Heart left ventricle (tissue), 16 donors: ENCODE data around the gene SNX25. TPM values are rescaled to one million over a fixed set of nuclear protein-coding genes. Genes with fewer than 3 reads are reported as not detected.

Experiments used
- ATAC-seq, 4 donors: fragments of 200-7000 bp; cut with Tn5 transposase; one replicate each; pipeline ENCODE4 v1.9.1; 2020 to 2022; ENCODE audit warnings: moderate library complexity in 4 of 4, mild to moderate bottlenecking in 3 of 4, moderate number of reproducible peaks in 1 of 4
- DNase-seq, 5 donors: peaks; one replicate each; pipeline ENCODE4 v3.0.0-alpha.2; 2020
- H3K27ac ChIP-seq, 12 donors: fragments of 200-600 bp; sonication (generic) in 4 of 12; one replicate each; pipeline versions ENCODE4 v1.5.0 to v1.8.0; 2016 to 2022; ENCODE audit warnings: mild to moderate bottlenecking in 2 of 12
- H3K27me3 ChIP-seq, 9 donors: fragments of 200-600 bp; sonication (generic) in 2 of 9; one replicate each; pipeline versions ENCODE4 v1.5.1 to v1.8.0; 2016 to 2022; ENCODE audit warnings: mild to moderate bottlenecking in 3 of 9
- H3K36me3 ChIP-seq, 9 donors: fragments of 200-600 bp; sonication (generic) in 2 of 9; one replicate each; pipeline versions ENCODE4 v1.5.0 to v1.8.0; 2018 to 2022; ENCODE audit warnings: mild to moderate bottlenecking in 2 of 9
- H3K4me1 ChIP-seq, 12 donors: fragments of 200-600 bp; sonication (generic) in 4 of 12; one replicate each; pipeline versions ENCODE4 v1.5.0 to v1.8.0; 2016 to 2022; ENCODE audit warnings: mild to moderate bottlenecking in 3 of 12
- H3K4me3 ChIP-seq, 12 donors: fragments of 200-600 bp; sonication (generic) in 4 of 12; one replicate each; pipeline versions ENCODE4 v1.5.0 to v1.8.0; 2017 to 2022; ENCODE audit warnings: mild to moderate bottlenecking in 9 of 12, moderate library complexity in 4 of 12
- H3K9me3 ChIP-seq, 12 donors: fragments of 200-600 bp; sonication (generic) in 4 of 12; one replicate each; pipeline versions ENCODE4 v1.5.0 to v1.8.0; 2016 to 2022; ENCODE audit warnings: mild to moderate bottlenecking in 1 of 12
- POLR2A ChIP-seq, 2 donors: fragments of 450-650 bp; IDR thresholded peaks; one replicate each; pipeline ENCODE4 v1.6.1; 2017; ENCODE audit warnings: antibody characterized with exemption in 2 of 2, mild to moderate bottlenecking in 2 of 2, moderate library complexity in 2 of 2
- whole genome bisulfite sequencing, 4 donors: extraction: QIAGEN DNeasy Blood & Tissue Kit in 2 of 4; methylation state at CpG; one replicate each; pipeline versions ENCODE4 v1.1.5 to v1.1.7; 2013 to 2018; 5-methylcytosine and 5-hydroxymethylcytosine counted together
- intact Hi-C, 10 donors: fragments of 100-400 bp; cut with DNase I; formaldehyde crosslinking; loops; one replicate each; pipeline versions ENCODE4 v1.11.1 to v1.14.2; 2022
- polyA plus RNA-seq, 2 donors: library from polyadenylated mRNA; stranded (reverse); fragments of 200-250 nt; gene quantifications; one replicate each; pipeline ENCODE4 v1.2.3, GENCODE V29; 2013
- total RNA-seq, 9 donors: library from RNA; depleted of rRNA in 2 of 9; stranded (reverse); fragments of >200 nt in 2 of 9; fragmentation: NEBNext Ultra II Directional in 3 of 9; extraction: Animal tissue kit (Norgen Biotek cat#: 25700) in 3 of 9; gene quantifications; one replicate each; pipeline versions ENCODE4 v1.1.0 to v1.2.4, GENCODE V29; 2016 to 2023
- TF ChIP-seq, protein P1 (sequence below), 12 donors: fragments of 200-600 bp; sonication (generic) in 4 of 12; IDR thresholded peaks; one replicate each; pipeline versions ENCODE4 v1.5.0 to v1.8.0; 2018 to 2022; ENCODE audit warnings: antibody characterized with exemption in 12 of 12, mild to moderate bottlenecking in 5 of 12
- donor health status: ischemic (EF 13 %, LVEDD 7.1; RV severe dilation, severe dysfunction).
- donor health status: healthy with polysubstance abuse.
- donor health status: DM: no; HTN: yes; CAD: no.
- donor health status: DM: no; HTN: no; CAD: no.
- donor health status: ischemic (EF 25% LVEDD 6.9; RV normal size, moderate dysfunction).
- donor health status: ischemic (EF 25% LVEDD 5.7; RV mildly dilated, moderate dysfunction).
- donor health status: healthy.
- donor health status: DM: yes; HTN: yes; CAD: no.
- donor health status: ischemic (EF 35%, LVEDD 5.7; RV mildly dilated, moderate dysfunction).
- donor health status: nonischemic (EF 11% LVEDD 7.7; RV severe dilation, severe dysfunction).
- donor health status: DM: yes; HTN: yes; CAD: no.
- donor health status: PGD.
- donor health status: ischemic (EF 29% LVEDD 5.4; RV normal size, mild dysfunction).
- donor health status: nonischemic (EF 23%, LVEDD 6.1; RV moderate dilation, normal function).

The SNX25 gene
- total and polyA plus RNA-seq, 11 donors, result 3.1 to 12.4 (median 10.1) TPM

DNA sequence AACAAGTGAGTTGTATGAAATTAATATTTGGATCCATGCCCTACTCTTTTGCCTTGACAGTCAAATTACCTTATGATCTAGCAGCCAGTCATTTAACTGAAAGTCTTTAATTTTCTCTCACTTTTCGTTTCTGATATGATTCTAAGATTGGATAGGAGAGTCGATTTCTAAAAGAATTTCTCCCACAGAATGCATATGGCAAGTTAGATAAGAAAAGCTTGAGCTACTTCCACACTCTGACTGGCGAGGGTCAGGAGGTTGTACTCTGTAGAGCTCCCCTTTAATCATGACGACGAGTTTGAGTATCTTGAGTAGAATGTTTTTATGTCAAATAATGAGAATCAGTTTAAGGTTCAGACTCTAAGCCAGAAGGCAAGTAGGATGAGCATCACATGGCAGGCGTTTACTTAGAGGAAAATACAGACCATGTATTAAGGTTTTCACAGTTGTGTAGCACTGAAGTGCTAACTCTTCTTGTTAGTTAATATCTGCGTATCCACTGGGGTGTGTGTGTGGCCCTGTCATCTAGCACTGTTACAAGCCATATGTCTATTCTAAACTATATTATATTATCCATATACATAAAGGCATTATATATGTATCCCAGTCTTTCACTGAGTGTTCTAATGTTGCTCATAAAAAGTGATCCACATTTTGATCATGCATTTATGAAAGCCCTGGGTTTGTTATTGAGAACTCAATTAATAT, 148.5 kb downstream of the SNX25 start:
- 80 to 85% (median 82%) methylated on average over 7 of the region's 7 CpGs for WGBS, 4 donors
- Histone ChIP-seq H3K9me3 (no peaks in the 10 kb centered on the region), H3K4me3 (no peak overlapping the region), H3K36me3 (peaks cover 0 to 57% (median 9%) of the 10 kb centered on the region in 9 donors), H3K4me1 (no peaks in the 10 kb centered on the region), H3K27ac (no peak overlapping the region), H3K27me3 (no peaks in the 10 kb centered on the region)
- intact Hi-C loops, result no loop called here
- ATAC-seq, result no peak
- DNase-seq, result no peak
- TF ChIP-seq, protein P1, sequence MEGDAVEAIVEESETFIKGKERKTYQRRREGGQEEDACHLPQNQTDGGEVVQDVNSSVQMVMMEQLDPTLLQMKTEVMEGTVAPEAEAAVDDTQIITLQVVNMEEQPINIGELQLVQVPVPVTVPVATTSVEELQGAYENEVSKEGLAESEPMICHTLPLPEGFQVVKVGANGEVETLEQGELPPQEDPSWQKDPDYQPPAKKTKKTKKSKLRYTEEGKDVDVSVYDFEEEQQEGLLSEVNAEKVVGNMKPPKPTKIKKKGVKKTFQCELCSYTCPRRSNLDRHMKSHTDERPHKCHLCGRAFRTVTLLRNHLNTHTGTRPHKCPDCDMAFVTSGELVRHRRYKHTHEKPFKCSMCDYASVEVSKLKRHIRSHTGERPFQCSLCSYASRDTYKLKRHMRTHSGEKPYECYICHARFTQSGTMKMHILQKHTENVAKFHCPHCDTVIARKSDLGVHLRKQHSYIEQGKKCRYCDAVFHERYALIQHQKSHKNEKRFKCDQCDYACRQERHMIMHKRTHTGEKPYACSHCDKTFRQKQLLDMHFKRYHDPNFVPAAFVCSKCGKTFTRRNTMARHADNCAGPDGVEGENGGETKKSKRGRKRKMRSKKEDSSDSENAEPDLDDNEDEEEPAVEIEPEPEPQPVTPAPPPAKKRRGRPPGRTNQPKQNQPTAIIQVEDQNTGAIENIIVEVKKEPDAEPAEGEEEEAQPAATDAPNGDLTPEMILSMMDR (IDR thresholded peaks at IDR 0.05), result no peak
- no peak for TF ChIP-seq POLR2A (IDR thresholded peaks at IDR 0.05)

DNA sequence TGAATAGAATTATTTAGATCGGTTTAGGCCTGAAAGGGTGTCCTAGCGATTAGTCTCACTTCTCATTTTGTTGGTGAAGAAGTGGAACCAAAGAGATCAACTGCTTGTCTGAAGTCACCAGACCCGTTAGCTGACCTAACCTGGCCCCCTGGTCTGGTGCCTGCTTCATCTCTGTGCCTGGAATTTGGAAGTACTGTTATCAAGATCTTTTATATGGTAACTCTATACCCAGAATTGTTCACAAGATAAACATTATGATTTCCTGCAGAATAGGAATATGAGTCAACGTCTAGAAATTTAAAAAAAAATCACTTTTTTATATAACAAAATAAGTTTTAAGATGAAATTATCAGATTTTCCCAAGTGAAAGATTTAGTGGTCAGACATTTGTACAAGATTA, 149.1 kb downstream of the SNX25 start:
- 84 to 89% (median 86%) methylated on average over 4 of the region's 4 CpGs for WGBS, 4 donors
- no peaks in the 10 kb centered on the region for H3K4me1 ChIP-seq

DNA sequence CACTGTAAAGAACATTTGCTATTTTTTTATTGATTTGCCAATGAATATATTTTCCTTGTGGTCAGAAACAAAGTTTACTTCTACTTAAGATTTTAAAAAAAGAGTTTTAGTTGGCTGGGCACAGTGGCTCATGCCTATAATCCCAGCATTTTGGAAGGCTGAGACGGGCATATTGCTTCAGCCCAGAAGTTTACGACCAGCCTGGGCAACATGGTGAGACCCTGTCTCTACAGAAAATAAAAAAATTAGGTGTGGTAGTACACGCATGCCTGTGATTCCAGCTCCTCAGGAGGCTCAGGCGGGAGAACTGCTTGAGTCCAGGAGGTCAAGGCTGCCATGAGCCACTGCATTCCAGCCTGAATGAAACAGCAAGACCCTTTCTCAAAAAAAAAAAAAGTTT, 149.6 kb downstream of the SNX25 start:
- intact Hi-C loops, result no loop called here
- no peak for TF ChIP-seq POLR2A (IDR thresholded peaks at IDR 0.05)
- TF ChIP-seq, protein P1 (IDR thresholded peaks at IDR 0.05), result no peak
- no peaks in the 10 kb centered on the region for H3K27me3 ChIP-seq
- peaks cover 0 to 57% (median 8%) of the 10 kb centered on the region in 9 donors for H3K36me3 ChIP-seq
- no peaks in the 10 kb centered on the region for H3K4me1 ChIP-seq
- ATAC-seq (no peak), DNase-seq (no peak)
- no peak overlapping the region for H3K4me3 ChIP-seq
- no peaks in the 10 kb centered on the region for H3K9me3 ChIP-seq
- 96 to 99% (median 98%) methylated on average over 4 of the region's 4 CpGs for WGBS, 4 donors
- no peak overlapping the region for H3K27ac ChIP-seq

More for the DNA sequence above, 149.1 kb downstream of the SNX25 start:
- DNase-seq, result no peak
- Histone ChIP-seq H3K36me3 (peaks cover 0 to 60% (median 9%) of the 10 kb centered on the region in 9 donors), H3K4me3 (no peak overlapping the region), H3K27ac (no peak overlapping the region), H3K27me3 (no peaks in the 10 kb centered on the region), H3K9me3 (no peaks in the 10 kb centered on the region)
- no peak for TF ChIP-seq POLR2A (IDR thresholded peaks at IDR 0.05)
- TF ChIP-seq, protein P1 (IDR thresholded peaks at IDR 0.05), result no peak
- no peak for ATAC-seq
- intact Hi-C loops, result no loop called here

GRCh38 chr4:185359767-185360446, 150.5 kb downstream of the SNX25 start:
- Histone ChIP-seq H3K27ac (no peak overlapping the region), H3K36me3 (peaks cover 0 to 47% (median 0%) of the 10 kb centered on the region in 9 donors), H3K9me3 (no peaks in the 10 kb centered on the region), H3K4me3 (no peak overlapping the region), H3K27me3 (no peaks in the 10 kb centered on the region), H3K4me1 (no peaks in the 10 kb centered on the region)
- WGBS, 4 donors, result 94 to 98% (median 98%) methylated on average over 8 of the region's 8 CpGs
- no peak for DNase-seq
- intact Hi-C loops, result no loop called here
- no peak for ATAC-seq
- TF ChIP-seq POLR2A (IDR thresholded peaks at IDR 0.05), result no peak
- TF ChIP-seq, protein P1 (IDR thresholded peaks at IDR 0.05), result no peak
